ENCODE measurements around the gene CELA2B.
"Not testable (repeated sequence)": the region's sequence is repeated elsewhere in the genome, so short reads cannot be mapped to it uniquely, and the experiment has no call there.

The CELA2B gene

GRCh38 chr1:15475752-15476314, at the start of gene CELA2B:
Gene CELA2B, plus strand, starts transcription at chr1:15476104. Its CDS starts 22 bp downstream, at chr1:15476126.
- no peak for TF ChIP-seq CTCF (IDR thresholded peaks at IDR 0.05; ENCODE audit: control insufficient read depth, extremely low read depth, insufficient read depth)
- DNase-seq (ENCODE audit: low read depth): no peak
- H3K4me3 ChIP-seq (ENCODE audit: low read depth, low read length): no peak within 1 kb of the TSS

DNA sequence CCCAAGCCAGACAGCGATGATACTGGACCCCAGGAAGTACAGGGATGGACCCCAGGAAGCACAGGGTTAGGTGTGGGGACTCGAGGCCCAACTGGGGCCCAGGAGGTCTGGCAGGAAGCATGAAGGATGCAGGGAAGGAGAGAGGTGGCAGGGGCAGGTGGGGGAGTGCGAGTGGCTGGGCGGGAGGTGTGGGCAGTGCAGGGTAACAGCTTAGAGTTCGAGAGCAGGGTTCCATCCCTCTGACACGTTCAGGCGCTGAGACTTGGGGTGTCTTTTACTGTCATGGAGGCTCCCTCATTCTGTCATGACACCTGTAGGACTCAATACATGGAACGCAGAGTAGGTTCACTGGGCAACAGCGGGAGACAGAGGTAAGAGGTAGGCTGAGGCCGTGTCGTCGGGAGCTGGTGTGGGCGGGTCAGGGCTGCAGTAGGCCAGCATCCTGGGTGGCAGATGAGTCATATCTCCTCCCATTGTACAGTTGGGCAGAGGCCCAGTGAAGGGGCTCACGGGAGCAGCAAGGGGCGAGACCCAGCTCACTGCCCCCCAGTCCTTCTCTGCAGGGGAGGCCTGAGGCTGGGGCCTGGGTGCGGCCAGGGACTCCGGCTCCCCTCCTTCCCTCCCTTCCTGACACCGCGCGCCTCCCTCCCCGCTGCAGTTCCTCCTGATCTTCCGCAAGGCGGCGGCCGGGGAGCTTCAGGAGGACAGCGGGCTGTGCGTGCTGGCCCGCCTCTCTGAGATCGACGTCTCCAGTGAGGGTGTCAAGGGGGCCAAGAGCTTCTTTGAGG, 49.2 kb upstream of the CELA2B start:
- H3K4me3 ChIP-seq (ENCODE audit: low read depth, low read length): no peak overlapping the region
- no peak for TF ChIP-seq CTCF (IDR thresholded peaks at IDR 0.05; ENCODE audit: control insufficient read depth, extremely low read depth, insufficient read depth)
- no peak for DNase-seq (ENCODE audit: low read depth)

GRCh38 chr1:15427280-15427666, 48.6 kb upstream of the CELA2B start:
- no peak for DNase-seq (ENCODE audit: low read depth)
- TF ChIP-seq CTCF (IDR thresholded peaks at IDR 0.05; ENCODE audit: control insufficient read depth, extremely low read depth, insufficient read depth): no peak
- H3K4me3 ChIP-seq (ENCODE audit: low read depth, low read length): no peak overlapping the region

- not testable (repeated sequence) for DNase-seq (ENCODE audit: low read depth); H3K4me3 ChIP-seq (ENCODE audit: low read depth, low read length)
These were observed 47.7 kb upstream of the CELA2B start for GRCh38 chr1:15428252-15428651.

DNA sequence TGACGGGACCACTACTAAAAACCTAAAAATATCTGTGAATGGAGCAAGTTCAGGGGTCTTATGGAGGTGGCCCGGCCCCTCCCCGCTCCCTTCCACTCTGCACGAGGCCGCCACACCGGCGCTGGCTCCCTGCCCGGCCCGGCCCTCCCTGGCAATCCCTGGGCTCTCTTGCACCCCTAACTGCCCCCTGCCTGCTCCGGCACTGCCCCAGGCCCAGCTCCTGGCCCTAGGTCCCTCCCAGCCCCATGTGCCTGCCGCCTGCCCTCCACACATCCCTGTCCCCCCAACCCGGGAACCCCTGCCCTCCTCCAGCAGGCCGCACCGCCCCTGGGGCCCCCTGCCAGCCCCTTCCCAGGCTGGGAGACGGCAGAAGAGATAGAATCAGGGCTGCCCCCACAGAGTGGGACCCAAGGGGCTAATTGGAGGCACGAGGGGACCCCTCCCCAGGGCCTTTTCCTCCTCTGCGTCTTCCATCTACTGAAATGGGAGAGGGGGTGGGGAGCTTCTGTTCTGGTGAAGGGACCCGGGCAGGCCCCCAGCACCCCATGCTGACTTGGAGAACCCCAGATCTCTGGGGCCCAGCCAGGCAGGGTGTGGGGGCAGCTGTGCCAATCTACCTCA, 47.0 kb upstream of the CELA2B start:
- DNase-seq (ENCODE audit: low read depth): no peak
- TF ChIP-seq CTCF (IDR thresholded peaks at IDR 0.05; ENCODE audit: control insufficient read depth, extremely low read depth, insufficient read depth): no peak
- H3K4me3 ChIP-seq (ENCODE audit: low read depth, low read length): no peak overlapping the region

DNA sequence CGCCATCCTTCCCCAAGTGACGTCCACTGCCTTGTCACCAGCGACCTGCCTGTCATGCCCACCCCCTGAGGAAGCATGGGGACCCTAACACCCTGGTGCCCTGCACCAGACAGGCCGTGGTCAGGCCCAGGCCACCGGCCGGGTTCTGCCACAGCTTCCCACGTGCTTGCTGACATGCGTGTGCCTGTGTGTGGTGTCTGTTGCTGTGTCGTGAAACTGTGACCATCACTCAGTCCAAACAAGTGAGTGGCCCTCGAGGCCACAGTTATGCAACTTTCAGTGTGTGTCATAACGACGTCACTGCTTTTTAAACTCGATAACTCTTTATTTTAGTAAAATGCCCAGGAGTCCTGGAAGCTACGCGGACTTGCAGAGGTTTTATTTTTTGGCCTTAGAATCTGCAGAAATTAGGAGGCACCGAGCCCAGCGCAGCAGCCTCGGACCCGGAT, 46.2 kb upstream of the CELA2B start:
- no peak for TF ChIP-seq CTCF (IDR thresholded peaks at IDR 0.05; ENCODE audit: control insufficient read depth, extremely low read depth, insufficient read depth)
- no peak for DNase-seq (ENCODE audit: low read depth)
- no peak overlapping the region for H3K4me3 ChIP-seq (ENCODE audit: low read depth, low read length)

DNA sequence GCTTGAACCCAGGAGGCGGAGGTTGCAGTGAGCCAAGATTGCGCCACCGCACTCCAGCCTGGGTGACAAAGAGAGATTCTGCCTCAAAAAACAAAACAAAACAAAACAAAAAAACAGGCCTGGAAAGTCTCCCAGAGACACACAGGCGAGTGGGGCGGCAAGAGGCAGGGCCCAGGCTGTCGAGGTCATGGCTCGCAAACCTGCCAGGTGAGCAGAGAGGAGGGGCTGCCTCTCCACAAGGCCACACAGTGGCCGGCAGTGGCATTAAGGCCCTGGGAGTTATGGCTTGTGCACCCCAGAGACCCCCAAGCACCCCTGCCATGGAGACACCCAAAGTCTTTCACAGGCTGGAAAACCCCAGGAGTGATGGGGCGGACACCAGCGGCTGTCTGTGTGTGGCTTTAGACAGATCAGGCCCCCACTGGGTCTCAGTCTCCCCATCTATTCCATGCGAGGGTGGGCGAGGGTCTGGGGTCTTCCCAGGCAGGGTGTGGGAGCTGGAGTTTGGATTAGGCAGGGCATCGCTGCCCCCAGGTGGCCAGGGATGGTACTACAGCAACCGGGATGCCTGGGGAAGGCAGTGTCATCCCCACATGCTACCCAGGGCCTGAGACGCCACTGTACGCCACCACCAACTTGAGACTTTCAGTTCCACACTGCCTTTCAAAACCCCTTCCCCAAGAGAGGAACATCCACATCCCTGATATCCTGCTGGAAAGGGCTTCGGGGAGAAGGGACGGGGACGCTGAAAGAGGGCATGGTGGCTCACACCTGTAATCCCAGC, 44.9 kb upstream of the CELA2B start:
- DNase-seq (ENCODE audit: low read depth): no peak
- peak; percentile 74 for TF ChIP-seq CTCF (IDR thresholded peaks at IDR 0.05; ENCODE audit: control insufficient read depth, extremely low read depth, insufficient read depth)
- H3K4me3 ChIP-seq (ENCODE audit: low read depth, low read length): no peak overlapping the region

Measured in LNCaP clone FGC (cell line).